NCI-H187 treated with DMSO at 0.1 percent for 48 hours (cell line): ENCODE measurements around the gene TALDO1.
"Not testable (repeated sequence)": the region's sequence is repeated elsewhere in the genome, so short reads cannot be mapped to it uniquely, and the experiment has no call there.

Source experiments
- DNase-seq: peaks from one replicate; lab custom pipeline; 2025; lab: John Stamatoyannopoulos, UW

TALDO1 gene

GRCh38 chr11:737366-737765 lies 9.9 kb upstream of the TALDO1 start:
- no peak for DNase-seq

GRCh38 chr11:737899-738298 lies 9.4 kb upstream of the TALDO1 start:
- not testable (repeated sequence) for DNase-seq

- no peak for DNase-seq
Observed at GRCh38 chr11:742156-742546, 5.1 kb upstream of the TALDO1 start.

GRCh38 chr11:742571-743201 lies 4.6 kb upstream of the TALDO1 start:
- no peak for DNase-seq

- no peak for DNase-seq
Observed at GRCh38 chr11:745428-745827, 1.8 kb upstream of the TALDO1 start.

- no peak for DNase-seq
Observed at GRCh38 chr11:746289-747157, 741 bp upstream of the TALDO1 start.

GRCh38 chr11:748007-748359 lies 719 bp downstream of the TALDO1 start:
- DNase-seq: no peak

GRCh38 chr11:749731-750130 lies 2.5 kb downstream of the TALDO1 start:
- no peak for DNase-seq

- no peak for DNase-seq
Observed at GRCh38 chr11:760236-760635, 13.0 kb downstream of the TALDO1 start.

GRCh38 chr11:761526-762108 lies 14.4 kb downstream of the TALDO1 start:
- no peak for DNase-seq

GRCh38 chr11:762421-763072 lies 15.3 kb downstream of the TALDO1 start:
- DNase-seq: no peak

GRCh38 chr11:763073-763463 lies 15.8 kb downstream of the TALDO1 start:
- DNase-seq: no peak

- DNase-seq: no peak
Observed at GRCh38 chr11:763549-764321, 16.5 kb downstream of the TALDO1 start.

- DNase-seq: no peak
Observed at GRCh38 chr11:764322-765024, 17.2 kb downstream of the TALDO1 start.

GRCh38 chr11:765025-765801 lies 17.9 kb downstream of the TALDO1 start:
- DNase-seq: no peak

GRCh38 chr11:765802-766091 lies 18.5 kb downstream of the TALDO1 start:
- no peak for DNase-seq

- no peak for DNase-seq
Observed at GRCh38 chr11:766106-766935, 19.1 kb downstream of the TALDO1 start.

- no peak for DNase-seq
Observed at GRCh38 chr11:766936-767210, 19.6 kb downstream of the TALDO1 start.

GRCh38 chr11:767238-767637 lies 20.0 kb downstream of the TALDO1 start:
- DNase-seq: no peak
